ENCODE results near the gene MSX2. TPM values are rescaled to one million over a fixed set of nuclear protein-coding genes. Genes with fewer than 3 reads are reported as not detected.

Gene MSX2
- total RNA-seq, 2 donors from 2014 or later: not detected

GRCh38 chr5:174720612-174721529 is 3.5 kb upstream of the MSX2 start:
- ATAC-seq: no peak
- Histone ChIP-seq H3K27me3 (peaks cover 0 to 47% of the 10 kb centered on the region in 2 donors), H3K27ac (no peak overlapping the region), H3K36me3 (replicated peaks in 1 of 2; ENCODE audit: insufficient read depth in 1 of 2, low read depth in 2 of 2) (no peaks in the 10 kb centered on the region), H3K4me1 (peaks cover 34% of the 10 kb centered on the region), H3K9me3 (no peaks in the 10 kb centered on the region), H3K4me3 (no peak overlapping the region)
- intact Hi-C loops (cut with DNase I): no loop called here
- DNase-seq: peak in 1 of 4 donors; percentile 27
- TF ChIP-seq CTCF (IDR thresholded peaks at IDR 0.05) (no peak), POLR2A (IDR thresholded peaks at IDR 0.05) (no peak)
- 2 to 3% methylated on average over 25 to 63 of the region's 75 CpGs for WGBS, 2 donors

DNA sequence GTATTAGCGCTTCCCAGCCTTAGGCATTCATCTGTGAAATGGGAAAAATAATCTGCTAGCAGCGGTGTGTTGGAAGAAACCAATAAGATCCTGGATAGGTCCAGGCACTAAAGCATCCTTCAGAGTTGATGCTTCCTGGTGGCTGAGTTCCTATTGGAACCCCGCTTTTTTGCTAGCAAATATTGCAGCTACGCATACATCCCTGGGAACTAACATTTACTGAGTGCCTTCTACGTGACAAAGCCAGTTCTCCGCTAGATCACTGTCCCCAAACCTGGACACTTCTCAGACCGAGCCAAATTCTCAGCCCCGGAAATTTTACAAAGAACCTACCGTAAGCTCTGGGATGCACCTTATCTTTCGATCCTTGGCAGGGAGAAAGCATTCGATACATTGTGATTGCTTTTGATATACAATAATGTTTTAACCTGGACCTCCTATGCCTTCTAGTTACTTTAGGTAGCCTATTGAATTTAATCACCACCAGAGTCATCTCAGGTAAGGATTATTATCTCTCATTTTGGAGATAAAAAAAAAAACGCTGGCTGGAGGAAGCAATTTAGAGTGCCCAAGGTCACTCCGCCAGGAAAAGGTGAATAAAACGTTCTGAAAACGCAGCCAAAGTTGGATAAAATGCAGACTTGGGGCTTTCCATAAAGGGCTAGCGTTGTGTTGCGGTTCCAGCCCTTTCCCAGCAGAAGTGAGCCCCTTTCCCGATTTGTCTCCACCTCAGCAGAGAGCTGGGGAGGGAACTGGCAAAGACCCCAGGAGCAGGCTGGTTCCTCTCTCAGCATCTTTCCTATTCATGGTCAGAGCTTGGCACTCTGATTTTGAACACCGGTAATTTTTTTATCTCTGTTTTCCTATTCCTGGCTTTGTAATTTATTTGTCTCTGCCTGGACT is 2.6 kb upstream of the MSX2 start:
- no peak for ATAC-seq

DNA sequence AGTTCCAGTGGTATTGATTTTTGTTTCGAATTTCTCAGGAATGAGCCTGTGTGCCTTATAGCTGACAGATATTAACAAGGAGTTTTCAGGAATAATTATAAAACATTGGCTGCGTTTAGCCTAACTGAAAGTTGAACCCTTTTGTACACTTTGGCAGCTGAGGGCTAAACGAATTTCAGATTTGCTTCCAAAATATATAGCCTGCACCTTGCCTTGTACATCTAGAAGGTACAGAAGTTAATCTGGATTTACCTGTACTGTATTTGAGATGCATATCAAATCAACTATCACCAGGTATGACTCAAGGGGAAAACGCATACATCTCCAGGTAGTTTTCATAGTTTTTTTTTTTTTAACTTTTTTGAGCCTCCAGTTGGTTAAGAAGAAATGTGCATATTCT is 1.9 kb upstream of the MSX2 start:
- ATAC-seq (no peak), DNase-seq (no peak)
- H3K36me3 ChIP-seq (replicated peaks in 1 of 2; ENCODE audit: insufficient read depth in 1 of 2, low read depth in 2 of 2): no peaks in the 10 kb centered on the region
- no peak for TF ChIP-seq CTCF (IDR thresholded peaks at IDR 0.05)
- TF ChIP-seq POLR2A (IDR thresholded peaks at IDR 0.05): no peak
- no peak overlapping the region for H3K4me3 ChIP-seq
- peaks cover 36% of the 10 kb centered on the region for H3K4me1 ChIP-seq
- H3K27me3 ChIP-seq: peaks cover 0 to 52% of the 10 kb centered on the region in 2 donors
- 10 to 11% methylated on average over 4 of the region's 4 CpGs for WGBS, 2 donors
- no peaks in the 10 kb centered on the region for H3K9me3 ChIP-seq
- intact Hi-C loops (cut with DNase I): no loop called here
- no peak overlapping the region for H3K27ac ChIP-seq

More for the DNA sequence above, 2.6 kb upstream of the MSX2 start:
- no peak overlapping the region for H3K27ac ChIP-seq
- H3K9me3 ChIP-seq: no peaks in the 10 kb centered on the region
- intact Hi-C loops (cut with DNase I): no loop called here
- H3K4me1 ChIP-seq: peaks cover 36% of the 10 kb centered on the region
- TF ChIP-seq CTCF (IDR thresholded peaks at IDR 0.05) (no peak), POLR2A (IDR thresholded peaks at IDR 0.05) (no peak)
- WGBS, 2 donors: 7 to 9% methylated on average over 19 of the region's 19 CpGs
- H3K27me3 ChIP-seq: peaks cover 0 to 52% of the 10 kb centered on the region in 2 donors
- no peak overlapping the region for H3K4me3 ChIP-seq
- no peak for DNase-seq
- H3K36me3 ChIP-seq (replicated peaks in 1 of 2; ENCODE audit: insufficient read depth in 1 of 2, low read depth in 2 of 2): no peaks in the 10 kb centered on the region

DNA sequence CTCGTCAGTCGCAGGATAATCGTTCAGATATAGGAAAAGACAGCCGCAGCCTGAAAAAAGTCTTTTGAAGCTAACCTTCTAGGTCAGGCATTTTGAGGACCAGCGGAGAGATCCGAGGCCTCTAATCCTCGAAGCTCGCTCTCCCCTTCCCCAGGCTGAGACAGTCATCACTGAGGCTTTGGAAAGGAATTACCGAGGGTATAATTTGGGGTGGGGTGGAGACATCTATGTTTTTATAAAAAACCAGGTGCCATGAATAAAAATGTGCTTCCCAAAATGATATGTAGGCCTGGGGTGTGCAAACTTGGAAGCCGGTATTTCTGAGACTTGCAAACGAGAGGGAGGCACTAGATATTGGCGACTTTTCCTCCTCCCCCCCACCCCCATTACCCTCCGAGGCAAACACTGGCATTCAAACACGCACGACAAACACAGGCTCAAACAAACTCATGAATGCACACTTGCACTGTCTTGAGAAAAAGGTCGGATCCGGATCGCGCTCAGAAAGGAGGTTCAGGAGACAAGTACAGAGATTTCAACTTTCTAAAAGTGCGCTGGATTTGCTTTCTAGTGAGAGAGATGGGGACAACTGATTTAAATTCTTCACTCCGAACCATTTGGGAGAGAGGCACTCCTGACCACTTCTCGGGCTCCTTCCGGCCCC is 935 bp upstream of the MSX2 start:
- intact Hi-C loops (cut with DNase I): no loop called here
- Histone ChIP-seq H3K27me3 (peaks cover 0 to 46% of the 10 kb centered on the region in 2 donors), H3K4me3 (peak overlapping the region in 1 of 2 donors; percentile 67), H3K9me3 (no peaks in the 10 kb centered on the region), H3K27ac (no peak overlapping the region), H3K36me3 (replicated peaks in 1 of 2; ENCODE audit: insufficient read depth in 1 of 2, low read depth in 2 of 2) (no peaks in the 10 kb centered on the region), H3K4me1 (peaks cover 36% of the 10 kb centered on the region)
- ATAC-seq (no peak), DNase-seq (no peak)
- 6 to 7% methylated on average over 23 of the region's 23 CpGs for WGBS, 2 donors
- TF ChIP-seq POLR2A (IDR thresholded peaks at IDR 0.05) (no peak), CTCF (IDR thresholded peaks at IDR 0.05) (no peak)

All from body of pancreas (tissue), 4 donors.